ENCODE results near the gene SRXN1. TPM values are rescaled to one million over a fixed set of nuclear protein-coding genes. Genes with fewer than 3 reads are reported as not detected.
"Not testable (repeated sequence)": the region's sequence is repeated elsewhere in the genome, so short reads cannot be mapped to it uniquely, and the experiment has no call there.

Gene SRXN1
- total and polyA plus RNA-seq, 2 experiments from 2014 or later: 58.6 to 94.1 TPM

- H2AFZ ChIP-seq: no peak overlapping the region
- peaks cover 2% of the 10 kb centered on the region for H3K79me2 ChIP-seq (ENCODE audit: insufficient read depth)
- no peaks in the 10 kb centered on the region for H3K9me3 ChIP-seq (ENCODE audit: low read depth)
- H3K4me3 ChIP-seq: peak overlapping the region; percentile 34; the same call in 1 of the 2 replicates
- H3K27me3 ChIP-seq (replicated peaks; ENCODE audit: insufficient read depth): no peaks in the 10 kb centered on the region
- peak; percentile 40 for DNase-seq
- TF ChIP-seq EZH2phosphoT487 (IDR thresholded peaks at IDR 0.05; ENCODE audit: insufficient read depth, low read depth) (no peak), EZH2 (IDR thresholded peaks at IDR 0.05; ENCODE audit: insufficient read depth, poor library complexity, severe bottlenecking) (no peak)
- in situ Hi-C loops (cut with MboI): no loop called here
- H3K9ac ChIP-seq: no peak overlapping the region
- no peaks in the 10 kb centered on the region for H3F3A ChIP-seq (ENCODE audit: insufficient read depth)
- peak overlapping the region; percentile 26 for H3K4me2 ChIP-seq (ENCODE audit: unreplicated experiment)
- 8 to 16% methylated on average over 30 to 47 of the region's 57 CpGs for WGBS, 2 experiments (ENCODE audit: low coverage in 1 of 2, low lambda C conversion rate in 2 of 2, missing lambda C conversion rate in 2 of 2)
- no peaks in the 10 kb centered on the region for H3K4me1 ChIP-seq (ENCODE audit: insufficient read depth)
- no peaks in the 10 kb centered on the region for H3K9me2 ChIP-seq (ENCODE audit: insufficient read depth)
- no peaks in the 10 kb centered on the region for H4K20me1 ChIP-seq (ENCODE audit: insufficient read depth)
- no peak overlapping the region for H3K27ac ChIP-seq
- H3K36me3 ChIP-seq (ENCODE audit: low read depth): peaks cover 3% of the 10 kb centered on the region; the same call in 1 of the 2 replicates
These were observed 10.4 kb downstream of the SRXN1 start for GRCh38 chr20:642398-643174.

DNA sequence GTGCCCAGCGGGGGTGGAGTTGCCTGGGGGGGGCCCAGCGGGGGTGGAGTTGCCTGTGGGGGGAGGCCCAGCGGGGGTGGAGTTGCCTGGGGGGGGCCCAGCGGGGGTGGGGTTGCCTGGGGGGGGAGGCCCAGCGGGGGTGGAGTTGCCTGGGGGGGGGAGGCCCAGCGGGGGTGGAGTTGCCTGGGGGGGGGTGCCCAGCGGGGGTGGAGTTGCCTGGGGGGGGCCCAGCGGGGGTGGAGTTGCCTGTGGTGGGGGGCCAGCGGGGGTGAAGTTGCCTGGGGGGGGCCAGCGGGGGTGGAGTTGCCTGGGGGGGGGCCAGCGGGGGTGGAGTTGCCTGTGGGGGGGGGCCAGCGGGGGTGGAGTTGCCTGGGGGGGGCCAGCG lies 11.0 kb downstream of the SRXN1 start:
- DNase-seq; H4K20me1 ChIP-seq (ENCODE audit: insufficient read depth); H3K79me2 ChIP-seq (ENCODE audit: insufficient read depth); H3K36me3 ChIP-seq (ENCODE audit: low read depth); H3K9me3 ChIP-seq (ENCODE audit: low read depth); H3K9me2 ChIP-seq (ENCODE audit: insufficient read depth); H3K4me3 ChIP-seq; H3K27ac ChIP-seq; H2AFZ ChIP-seq; H3K27me3 ChIP-seq (replicated peaks; ENCODE audit: insufficient read depth); in situ Hi-C loops (cut with MboI); H3F3A ChIP-seq (ENCODE audit: insufficient read depth); H3K4me2 ChIP-seq (ENCODE audit: unreplicated experiment); H3K4me1 ChIP-seq (ENCODE audit: insufficient read depth); H3K9ac ChIP-seq: not testable (repeated sequence)
- no CpG with 5 or more reads among the region's 13 CpGs for WGBS, 2 experiments (ENCODE audit: low coverage in 1 of 2, low lambda C conversion rate in 2 of 2, missing lambda C conversion rate in 2 of 2)

GRCh38 chr20:641516-641875 lies 11.5 kb downstream of the SRXN1 start:
- in situ Hi-C loops (cut with MboI): no loop called here
- Histone ChIP-seq H3K79me2 (ENCODE audit: insufficient read depth) (no peaks in the 10 kb centered on the region), H3K9me3 (ENCODE audit: low read depth) (no peaks in the 10 kb centered on the region), H3K27ac (no peak overlapping the region), H3K4me2 (ENCODE audit: unreplicated experiment) (no peak overlapping the region), H3K4me1 (ENCODE audit: insufficient read depth) (no peaks in the 10 kb centered on the region), H3K36me3 (ENCODE audit: low read depth) (no peaks in the 10 kb centered on the region), H3K27me3 (replicated peaks; ENCODE audit: insufficient read depth) (0 out of 2 replicates have a peak, but pooled peaks cover under 1% of the 10 kb centered on the region), H3K4me3 (no peak overlapping the region), H3K9ac (no peak overlapping the region), H3K9me2 (ENCODE audit: insufficient read depth) (no peaks in the 10 kb centered on the region), H3F3A (ENCODE audit: insufficient read depth) (no peaks in the 10 kb centered on the region), H2AFZ (no peak overlapping the region), H4K20me1 (ENCODE audit: insufficient read depth) (no peaks in the 10 kb centered on the region)
- DNase-seq: peak; percentile 49
- WGBS, 2 experiments (ENCODE audit: low coverage in 1 of 2, low lambda C conversion rate in 2 of 2, missing lambda C conversion rate in 2 of 2): 10 to 15% methylated on average over 12 of the region's 12 CpGs
- TF ChIP-seq EZH2 (IDR thresholded peaks at IDR 0.05; ENCODE audit: insufficient read depth, poor library complexity, severe bottlenecking) (no peak), EZH2phosphoT487 (IDR thresholded peaks at IDR 0.05; ENCODE audit: insufficient read depth, low read depth) (no peak)

DNA sequence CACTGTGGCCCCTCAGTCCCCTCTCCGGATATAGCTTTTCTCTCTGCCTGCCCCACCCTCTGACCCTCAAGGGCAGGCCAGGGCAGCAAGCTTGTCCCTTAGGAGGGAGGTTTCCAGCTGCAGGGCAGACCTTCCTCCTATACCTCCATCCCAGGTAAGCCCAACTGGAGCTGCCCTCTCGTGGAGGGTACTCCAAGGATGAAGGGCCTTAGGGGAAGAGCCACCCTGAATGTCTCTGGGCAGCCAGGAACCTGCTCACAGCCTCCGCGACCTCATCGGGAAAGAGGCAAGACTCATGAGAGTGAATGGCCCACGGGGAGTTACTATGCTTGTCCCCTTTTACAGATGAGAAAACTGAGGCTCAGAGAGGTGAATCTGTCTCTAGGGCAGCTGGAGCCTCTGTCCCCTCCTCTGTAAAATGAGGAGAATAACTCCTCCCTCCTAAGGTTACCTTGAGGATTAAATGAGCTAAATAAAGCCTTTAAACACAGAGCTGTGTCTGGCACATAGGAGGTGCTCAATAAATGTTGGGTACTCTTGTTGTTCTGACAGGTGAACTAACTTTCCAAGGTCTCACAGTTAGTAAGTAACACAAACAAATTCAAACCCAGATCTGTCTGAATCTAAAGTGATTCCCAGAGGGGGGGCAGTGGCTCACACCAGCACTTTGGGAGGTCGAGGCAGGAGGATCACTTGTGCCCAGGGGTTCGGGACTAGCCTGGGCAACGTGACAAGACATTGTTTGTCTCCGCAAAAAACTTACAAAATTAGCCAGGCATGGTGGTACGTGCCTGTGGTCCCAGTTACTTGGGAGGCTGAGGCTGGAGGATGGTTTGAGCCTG lies 12.1 kb downstream of the SRXN1 start:
- in situ Hi-C loops (cut with MboI): no loop called here

More for the DNA sequence above, 12.1 kb downstream of the SRXN1 start:
- DNase-seq: no peak
- Histone ChIP-seq H3K9ac (no peak overlapping the region), H3F3A (ENCODE audit: insufficient read depth) (no peaks in the 10 kb centered on the region), H3K9me2 (ENCODE audit: insufficient read depth) (no peaks in the 10 kb centered on the region), H2AFZ (no peak overlapping the region), H3K4me2 (ENCODE audit: unreplicated experiment) (no peak overlapping the region), H4K20me1 (ENCODE audit: insufficient read depth) (no peaks in the 10 kb centered on the region), H3K4me3 (no peak overlapping the region), H3K4me1 (ENCODE audit: insufficient read depth) (no peaks in the 10 kb centered on the region), H3K27ac (no peak overlapping the region), H3K27me3 (replicated peaks; ENCODE audit: insufficient read depth) (0 out of 2 replicates have a peak, but pooled peaks cover 6% of the 10 kb centered on the region), H3K9me3 (ENCODE audit: low read depth) (no peaks in the 10 kb centered on the region), H3K36me3 (ENCODE audit: low read depth) (no peaks in the 10 kb centered on the region), H3K79me2 (ENCODE audit: insufficient read depth) (no peaks in the 10 kb centered on the region)
- 31% methylated on average over 11 of the region's 11 CpGs for WGBS, 2 experiments (ENCODE audit: low coverage in 1 of 2, low lambda C conversion rate in 2 of 2, missing lambda C conversion rate in 2 of 2)
- TF ChIP-seq EZH2 (IDR thresholded peaks at IDR 0.05; ENCODE audit: insufficient read depth, poor library complexity, severe bottlenecking) (no peak), EZH2phosphoT487 (IDR thresholded peaks at IDR 0.05; ENCODE audit: insufficient read depth, low read depth) (no peak)
